Omental fat pad (tissue), 4 donors: ENCODE data around the gene ELK3. TPM values are rescaled to one million over a fixed set of nuclear protein-coding genes. Genes with fewer than 3 reads are reported as not detected.

Source experiments
- ATAC-seq: fragments of 150-250 bp; one replicate; pipeline ENCODE4 v1.9.1; 2016; ENCODE audit warnings: mild to moderate bottlenecking, moderate library complexity; ENCODE audit not compliant: low FRiP score
- DNase-seq: peaks from one replicate; pipeline ENCODE4 v3.0.0-alpha.2; 2019; ENCODE audit warnings: low spot score
- CTCF ChIP-seq, 3 donors: fragments of 450-650 bp; IDR thresholded peaks; one replicate each; pipeline ENCODE4 v1.5.1; 2016 to 2017; ENCODE audit warnings: antibody characterized with exemption in 3 of 3, mild to moderate bottlenecking in 3 of 3, moderate library complexity in 2 of 3
- total RNA-seq, 4 donors: library from RNA; depleted of rRNA; stranded (reverse); fragments of >200 nt; gene quantifications; one replicate each; pipeline ENCODE4 v1.1.0, GENCODE V29; 2016

Gene ELK3
- total RNA-seq, 4 donors from 2014 or later, result 22.4 to 69.7 (median 37.9) TPM

DNA sequence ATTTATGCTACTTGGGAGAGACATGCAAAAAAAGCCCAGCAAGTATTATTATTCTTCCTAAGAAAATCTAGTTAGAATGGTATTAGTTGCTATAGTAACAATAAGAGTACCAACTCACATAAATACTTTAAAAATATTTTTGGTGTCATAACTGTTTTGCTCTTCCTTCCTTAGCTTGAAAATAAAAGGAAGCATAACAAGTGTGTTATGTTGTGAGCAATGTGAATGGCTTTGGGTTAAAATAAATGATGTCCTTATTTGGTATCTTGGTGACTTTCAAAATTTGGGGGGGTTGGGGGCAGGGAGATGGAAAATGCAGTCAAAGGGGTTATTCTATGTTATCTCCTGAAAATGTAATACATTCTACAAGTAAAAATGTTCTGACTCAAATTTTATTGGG, 91.0 kb downstream of the ELK3 start:
- ATAC-seq (no peak), DNase-seq (no peak)
- TF ChIP-seq CTCF (IDR thresholded peaks at IDR 0.05), result no peak

GRCh38 chr12:96289067-96289466, 94.9 kb downstream of the ELK3 start:
- no peak for ATAC-seq
- DNase-seq, result no peak
- no peak for TF ChIP-seq CTCF (IDR thresholded peaks at IDR 0.05)

DNA sequence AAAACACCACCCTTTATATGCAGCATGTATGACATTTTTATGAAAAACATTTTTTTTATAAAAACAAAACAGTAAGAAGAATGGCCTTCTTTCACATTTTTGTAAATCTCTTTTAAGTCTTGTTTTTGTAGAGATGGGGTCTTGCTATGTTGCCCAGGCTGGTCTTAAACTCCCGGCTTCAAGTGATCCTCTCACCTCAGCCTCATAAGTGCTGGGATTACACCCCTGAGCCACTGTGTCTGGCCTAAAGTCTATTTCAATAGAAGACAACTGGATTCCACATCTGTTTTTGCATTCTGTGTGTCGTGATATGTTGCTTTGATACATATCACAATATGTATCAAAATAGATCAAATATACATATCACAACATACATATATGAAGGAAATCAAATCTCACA, 98.9 kb downstream of the ELK3 start:
- TF ChIP-seq CTCF (IDR thresholded peaks at IDR 0.05), result no peak

GRCh38 chr12:96294831-96295230, 100.7 kb downstream of the ELK3 start:
- no peak for ATAC-seq
- no peak for TF ChIP-seq CTCF (IDR thresholded peaks at IDR 0.05)
- no peak for DNase-seq

More for the DNA sequence above, 98.9 kb downstream of the ELK3 start:
- ATAC-seq, result no peak
- no peak for DNase-seq

DNA sequence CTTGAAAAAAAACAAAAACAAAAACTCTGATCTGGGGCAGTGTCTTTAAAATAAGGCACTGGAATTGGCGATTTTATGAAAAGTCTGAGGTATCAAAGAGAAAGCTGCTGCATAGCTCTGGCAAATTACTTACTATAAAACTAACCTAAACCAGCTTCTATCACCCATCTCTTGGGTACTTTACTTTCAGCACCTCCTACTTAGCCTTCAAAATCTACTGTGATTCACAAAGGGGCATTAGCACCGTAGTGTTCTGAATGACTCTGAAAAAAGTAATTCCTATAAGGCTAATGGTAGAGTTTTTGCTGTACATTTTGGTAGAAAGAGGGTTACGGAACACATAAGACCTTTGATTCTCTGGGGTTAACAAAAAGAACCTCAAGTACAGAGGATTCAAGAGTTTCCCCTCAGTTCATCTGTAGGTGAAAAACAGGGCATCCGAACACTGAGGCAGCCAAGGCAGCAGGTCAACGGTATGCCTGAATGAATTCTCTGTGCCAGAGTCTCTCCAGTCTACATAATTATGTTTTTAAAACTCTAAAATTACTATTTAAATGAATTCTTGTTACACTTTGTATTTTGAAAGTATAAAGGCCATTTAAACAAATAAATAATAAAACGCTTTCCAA, 101.5 kb downstream of the ELK3 start:
- TF ChIP-seq CTCF (IDR thresholded peaks at IDR 0.05), result no peak
- no peak for ATAC-seq
- no peak for DNase-seq

DNA sequence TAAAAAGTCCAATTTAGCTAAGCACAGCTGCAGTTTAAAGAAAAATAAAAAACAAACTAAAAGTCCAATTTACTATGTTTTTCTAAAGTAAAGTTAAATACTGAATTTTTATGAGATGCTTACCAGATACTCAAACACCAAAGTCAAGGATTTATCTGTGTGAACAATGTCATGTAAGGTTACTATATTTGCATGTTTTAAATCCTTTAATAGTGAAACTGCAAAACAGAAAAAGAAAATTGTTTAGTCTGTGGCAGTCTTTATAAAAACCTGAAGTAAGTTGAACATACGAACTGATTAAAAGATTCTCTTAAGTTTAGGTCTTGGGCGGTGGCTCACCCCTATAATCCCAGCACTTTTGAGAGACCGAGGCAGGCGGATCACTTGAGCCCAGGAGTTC, 103.3 kb downstream of the ELK3 start:
- ATAC-seq (no peak), DNase-seq (no peak)
- TF ChIP-seq CTCF (IDR thresholded peaks at IDR 0.05), result no peak

- TF ChIP-seq CTCF (IDR thresholded peaks at IDR 0.05), result no peak
- DNase-seq (no peak), ATAC-seq (no peak)
Measured at GRCh38 chr12:96300064-96300463, 105.9 kb downstream of the ELK3 start.
